Right atrium auricular region (tissue), 2 donors: ENCODE data around the gene KLHDC4. TPM values are rescaled to one million over a fixed set of nuclear protein-coding genes. Genes with fewer than 3 reads are reported as not detected.

ENCODE experiments used
- DNase-seq: peaks from one replicate; pipeline ENCODE4 v3.0.0-alpha.2; 2019; ENCODE audit warnings: low spot score
- H3K27ac ChIP-seq, 2 donors: fragments of 200-600 bp; sonication (generic); 1 replicate in 1 of 2; 2 replicates in 1 of 2; pipeline ENCODE4 v1.5.1; 2016 to 2019
- H3K27me3 ChIP-seq, 2 donors: fragments of 200-600 bp; sonication (generic); one replicate each; pipeline versions ENCODE4 v1.5.1 to v1.6.0; 2017 to 2019
- H3K36me3 ChIP-seq: fragments of 200-600 bp; sonication (generic); one replicate; pipeline ENCODE4 v1.5.1; 2016
- H3K4me1 ChIP-seq, 2 donors: fragments of 200-600 bp; sonication (generic); one replicate each; pipeline versions ENCODE4 v1.5.1 to v1.6.0; 2017 to 2019
- H3K4me3 ChIP-seq, 2 donors: fragments of 200-600 bp; sonication (generic); 1 replicate in 1 of 2; 2 replicates in 1 of 2; pipeline ENCODE4 v1.5.1; 2017 to 2019; ENCODE audit warnings: mild to moderate bottlenecking in 1 of 2, moderate library complexity in 1 of 2
- H3K9me3 ChIP-seq, 2 donors: fragments of 200-600 bp; sonication (generic); one replicate each; pipeline ENCODE4 v1.5.1; 2019
- total RNA-seq, 2 donors: library from RNA; depleted of rRNA; stranded (reverse); fragments of >200 nt; gene quantifications; one replicate each; pipeline ENCODE4 v1.1.0, GENCODE V29; 2016
- TF ChIP-seq, protein P1 (sequence below), 2 donors: fragments of 200-600 bp; sonication (generic); IDR thresholded peaks; one replicate each; pipeline ENCODE4 v1.5.1; 2019; ENCODE audit warnings: antibody characterized with exemption in 2 of 2

The KLHDC4 gene
- total RNA-seq, 2 donors from 2014 or later, result 11.8 to 12.6 TPM

DNA sequence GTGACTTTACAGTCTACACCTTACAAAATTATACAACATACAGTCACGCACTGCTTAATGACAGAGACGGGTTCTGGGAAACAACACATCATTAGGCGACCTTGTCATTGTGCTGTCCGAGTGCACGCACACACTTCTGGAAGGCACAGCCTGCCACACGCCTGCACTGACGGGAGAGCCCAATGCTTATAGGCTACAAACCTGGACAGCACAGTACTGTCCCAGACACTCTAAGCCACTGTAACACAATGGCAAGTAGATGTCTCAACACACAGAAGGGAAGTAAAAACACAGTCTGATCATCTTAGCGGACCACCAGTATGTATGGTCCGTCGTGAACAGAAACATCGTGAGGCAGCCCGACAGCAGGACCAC is 29.8 kb downstream of the KLHDC4 start:
- peaks cover 0 to 11% of the 10 kb centered on the region in 2 donors for H3K4me1 ChIP-seq
- no peak overlapping the region for H3K4me3 ChIP-seq
- TF ChIP-seq, protein P1, sequence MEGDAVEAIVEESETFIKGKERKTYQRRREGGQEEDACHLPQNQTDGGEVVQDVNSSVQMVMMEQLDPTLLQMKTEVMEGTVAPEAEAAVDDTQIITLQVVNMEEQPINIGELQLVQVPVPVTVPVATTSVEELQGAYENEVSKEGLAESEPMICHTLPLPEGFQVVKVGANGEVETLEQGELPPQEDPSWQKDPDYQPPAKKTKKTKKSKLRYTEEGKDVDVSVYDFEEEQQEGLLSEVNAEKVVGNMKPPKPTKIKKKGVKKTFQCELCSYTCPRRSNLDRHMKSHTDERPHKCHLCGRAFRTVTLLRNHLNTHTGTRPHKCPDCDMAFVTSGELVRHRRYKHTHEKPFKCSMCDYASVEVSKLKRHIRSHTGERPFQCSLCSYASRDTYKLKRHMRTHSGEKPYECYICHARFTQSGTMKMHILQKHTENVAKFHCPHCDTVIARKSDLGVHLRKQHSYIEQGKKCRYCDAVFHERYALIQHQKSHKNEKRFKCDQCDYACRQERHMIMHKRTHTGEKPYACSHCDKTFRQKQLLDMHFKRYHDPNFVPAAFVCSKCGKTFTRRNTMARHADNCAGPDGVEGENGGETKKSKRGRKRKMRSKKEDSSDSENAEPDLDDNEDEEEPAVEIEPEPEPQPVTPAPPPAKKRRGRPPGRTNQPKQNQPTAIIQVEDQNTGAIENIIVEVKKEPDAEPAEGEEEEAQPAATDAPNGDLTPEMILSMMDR (IDR thresholded peaks at IDR 0.05), result no peak
- no peaks in the 10 kb centered on the region for H3K9me3 ChIP-seq
- no peak overlapping the region for H3K27ac ChIP-seq
- peaks cover 18% of the 10 kb centered on the region for H3K36me3 ChIP-seq
- H3K27me3 ChIP-seq, result no peaks in the 10 kb centered on the region
- DNase-seq, result no peak

DNA sequence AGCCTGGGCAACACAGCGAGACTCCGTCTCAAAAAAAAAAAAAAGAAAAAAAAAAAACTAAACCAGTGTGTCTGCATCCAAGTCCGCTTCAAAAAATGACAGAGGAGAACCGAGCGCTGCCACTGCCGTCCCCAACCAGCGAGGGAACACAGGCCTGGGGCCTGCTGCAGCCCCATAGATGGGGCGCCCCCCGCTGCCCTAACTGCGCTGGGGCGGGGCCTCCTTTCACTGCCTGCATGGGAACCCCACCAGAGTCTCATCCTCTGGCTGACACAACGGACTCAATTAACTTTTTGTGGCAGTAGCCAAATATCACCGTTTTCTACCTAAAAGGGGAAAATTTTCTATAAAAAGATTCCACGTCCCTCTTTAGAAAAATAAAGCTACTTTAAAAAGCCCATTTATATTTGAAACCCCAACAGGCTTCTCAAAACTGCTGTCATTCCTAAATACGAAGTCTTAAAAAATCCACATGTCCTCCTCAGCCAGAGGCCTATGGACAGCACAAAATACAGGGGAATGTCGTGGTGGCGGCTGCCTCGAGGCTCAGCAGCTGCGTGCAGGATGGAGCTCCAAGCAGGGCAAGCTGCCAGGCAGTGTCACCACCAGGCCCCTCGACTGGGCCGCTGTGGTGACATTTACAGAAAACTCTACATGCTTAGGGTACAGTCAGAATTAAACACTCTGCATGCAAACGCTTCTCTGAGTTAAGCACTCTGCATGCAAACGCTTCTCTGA is 30.3 kb downstream of the KLHDC4 start:
- H3K4me3 ChIP-seq, result no peak overlapping the region
- peaks cover 0 to 6% of the 10 kb centered on the region in 2 donors for H3K4me1 ChIP-seq
- TF ChIP-seq, protein P1 (IDR thresholded peaks at IDR 0.05), result no peak
- no peaks in the 10 kb centered on the region for H3K9me3 ChIP-seq
- H3K36me3 ChIP-seq, result peaks cover 17% of the 10 kb centered on the region
- H3K27me3 ChIP-seq, result no peaks in the 10 kb centered on the region
- H3K27ac ChIP-seq, result no peak overlapping the region
- no peak for DNase-seq

DNA sequence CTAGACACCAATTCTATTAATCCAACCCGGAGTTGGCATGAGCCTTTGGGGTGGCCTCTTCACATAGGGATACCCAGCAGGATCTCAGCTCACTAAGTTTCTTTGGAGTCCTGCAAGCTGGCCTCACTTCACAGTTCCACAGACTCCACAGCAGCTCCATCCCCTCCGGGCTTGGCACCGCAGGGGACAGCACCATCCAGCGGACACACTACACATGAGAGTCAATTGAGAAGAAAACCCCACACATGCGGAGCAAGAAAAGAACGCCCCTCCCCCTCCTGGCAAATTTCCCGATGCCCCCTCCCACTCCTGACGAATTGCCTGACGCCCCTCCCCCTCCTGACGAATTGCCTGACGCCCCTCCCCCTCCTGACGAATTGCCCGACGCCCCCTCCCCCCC is 31.1 kb downstream of the KLHDC4 start:
- Histone ChIP-seq H3K27ac (no peak overlapping the region), H3K4me3 (no peak overlapping the region), H3K36me3 (peaks cover 15% of the 10 kb centered on the region), H3K4me1 (no peaks in the 10 kb centered on the region), H3K27me3 (no peaks in the 10 kb centered on the region), H3K9me3 (no peaks in the 10 kb centered on the region)
- DNase-seq, result no peak
- TF ChIP-seq, protein P1 (IDR thresholded peaks at IDR 0.05), result no peak

DNA sequence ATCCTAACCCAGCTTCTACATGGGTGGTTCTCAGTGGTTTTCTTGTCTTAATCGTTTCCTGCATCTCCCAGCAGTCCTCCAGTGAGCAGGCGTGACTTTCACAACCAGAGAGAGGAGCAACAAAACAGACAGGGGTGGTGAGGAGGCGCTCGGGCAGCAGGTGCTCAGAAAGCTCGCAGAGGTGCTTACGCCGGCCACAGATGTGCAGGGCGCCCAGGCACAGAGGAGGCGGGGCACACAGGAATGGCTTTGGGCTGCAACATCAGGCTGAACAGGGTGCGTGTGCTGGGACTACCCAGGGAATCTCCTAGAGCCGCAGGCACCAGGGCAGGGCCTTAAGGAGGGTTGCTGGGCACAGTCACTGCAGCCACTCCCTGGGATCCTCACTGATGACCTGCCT is 32.6 kb downstream of the KLHDC4 start:
- Histone ChIP-seq H3K27me3 (no peaks in the 10 kb centered on the region), H3K4me3 (no peak overlapping the region), H3K9me3 (no peaks in the 10 kb centered on the region), H3K4me1 (no peaks in the 10 kb centered on the region), H3K36me3 (peaks cover 15% of the 10 kb centered on the region), H3K27ac (no peak overlapping the region)
- TF ChIP-seq, protein P1 (IDR thresholded peaks at IDR 0.05), result no peak
- no peak for DNase-seq

DNA sequence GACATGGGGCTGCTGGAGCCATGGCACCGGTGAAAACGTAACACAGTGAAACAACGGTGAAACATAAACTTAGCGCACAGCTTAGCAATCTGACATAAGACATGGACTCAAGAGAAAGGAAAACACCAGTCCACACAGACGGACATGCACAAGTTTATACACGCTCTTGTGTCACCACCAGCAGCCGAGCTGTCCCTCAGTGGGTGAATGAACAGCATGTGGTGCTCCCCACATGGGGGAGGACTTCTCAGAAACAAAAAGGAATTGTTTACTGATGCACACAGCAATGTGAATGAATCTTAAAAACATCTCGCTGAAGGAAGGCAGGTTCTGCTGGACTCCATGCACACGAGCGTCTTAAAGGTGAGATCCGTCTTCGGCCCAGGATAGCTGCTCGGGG is 34.2 kb downstream of the KLHDC4 start:
- H3K36me3 ChIP-seq, result peaks cover 15% of the 10 kb centered on the region
- H3K4me1 ChIP-seq, result no peaks in the 10 kb centered on the region
- no peaks in the 10 kb centered on the region for H3K9me3 ChIP-seq
- TF ChIP-seq, protein P1 (IDR thresholded peaks at IDR 0.05), result no peak
- no peak for DNase-seq
- H3K27me3 ChIP-seq, result no peaks in the 10 kb centered on the region
- no peak overlapping the region for H3K4me3 ChIP-seq
- no peak overlapping the region for H3K27ac ChIP-seq
